HG02763 (cell line): ENCODE results near the gene STRA8.

Experiments used
- ATAC-seq: cut with Tn5 transposase; IDR thresholded peaks from one replicate; pipeline ENCODE4 v1.9.1; 2021; ENCODE audit warnings: mild to moderate bottlenecking, moderate library complexity; ENCODE audit not compliant: unreplicated experiment

Gene STRA8

GRCh38 chr7:135262623-135263320 lies 29.1 kb downstream of the STRA8 start:
- no peak for ATAC-seq

DNA sequence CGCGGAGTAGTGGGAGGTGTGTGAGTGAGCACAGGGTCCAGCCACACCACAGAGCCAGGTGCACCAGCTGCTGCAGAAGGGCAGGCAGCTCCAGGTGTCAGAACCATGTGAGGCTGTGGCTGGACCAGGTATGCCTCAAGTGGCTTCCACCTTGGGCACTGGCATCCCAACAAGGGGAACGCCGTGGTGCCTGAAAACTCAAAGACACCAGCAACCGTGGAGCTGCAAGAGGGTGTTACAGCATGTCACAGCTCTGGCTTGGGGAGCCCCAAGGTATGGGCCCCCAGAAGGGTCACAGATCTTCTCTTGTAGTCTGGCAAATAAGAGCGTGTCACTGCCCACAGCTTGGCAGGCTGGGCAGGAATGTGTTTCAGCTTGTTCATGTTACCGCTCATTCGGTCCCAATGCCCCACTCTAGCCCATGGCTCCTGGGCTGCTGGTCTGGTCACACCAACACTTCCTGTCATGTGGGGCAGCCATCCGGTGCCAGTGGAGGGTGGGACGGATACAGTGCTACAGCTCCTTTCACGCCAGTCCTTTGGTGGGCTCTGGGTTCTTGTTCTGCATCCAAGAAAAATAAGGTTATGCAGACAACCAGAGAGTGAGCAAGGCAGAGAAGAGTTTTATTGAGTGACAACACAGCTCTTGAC lies 29.8 kb downstream of the STRA8 start:
- ATAC-seq = no peak

DNA sequence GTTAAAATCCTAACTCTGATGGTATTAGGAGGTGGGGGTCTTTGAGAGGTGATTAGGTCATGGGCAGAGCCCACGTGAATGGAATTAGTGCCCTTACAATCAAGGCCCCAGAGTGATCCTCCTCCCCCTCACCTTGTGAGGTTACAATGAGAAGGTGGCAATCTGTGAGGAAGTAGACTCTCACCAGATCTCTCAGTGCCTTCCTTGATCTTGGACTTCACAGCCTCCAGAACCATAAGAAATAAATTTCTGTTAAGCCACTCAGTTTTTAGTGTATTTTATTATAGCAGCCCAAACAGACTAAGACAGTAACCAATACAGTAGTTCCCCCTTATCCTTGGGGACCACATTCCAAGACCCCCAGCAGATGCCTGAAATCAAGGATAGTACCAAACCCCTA lies 32.0 kb downstream of the STRA8 start:
- ATAC-seq = no peak

DNA sequence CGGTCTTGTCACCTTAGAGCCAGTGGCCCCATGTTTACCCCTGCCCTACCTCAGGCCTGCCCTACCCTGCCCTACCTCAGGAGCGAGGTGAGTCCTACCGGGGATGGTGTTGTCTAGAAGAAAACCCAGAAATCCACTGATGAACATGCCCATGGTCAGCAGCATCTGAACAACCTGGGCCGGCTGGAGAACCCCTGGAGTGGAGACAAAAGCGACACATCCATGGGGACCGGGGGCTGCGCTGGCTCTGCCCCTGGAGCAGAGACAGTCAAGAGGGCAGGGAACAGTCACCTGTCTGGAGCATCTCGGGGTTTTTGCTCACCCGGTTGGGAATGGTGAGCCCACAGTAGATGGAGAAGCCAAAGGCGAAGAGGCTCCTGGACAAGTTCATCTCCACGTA lies 36.3 kb downstream of the STRA8 start:
- no peak for ATAC-seq

- no peak for ATAC-seq
Observed at GRCh38 chr7:135270577-135271254, 37.1 kb downstream of the STRA8 start.

GRCh38 chr7:135271255-135271615 lies 37.6 kb downstream of the STRA8 start:
- ATAC-seq = no peak

DNA sequence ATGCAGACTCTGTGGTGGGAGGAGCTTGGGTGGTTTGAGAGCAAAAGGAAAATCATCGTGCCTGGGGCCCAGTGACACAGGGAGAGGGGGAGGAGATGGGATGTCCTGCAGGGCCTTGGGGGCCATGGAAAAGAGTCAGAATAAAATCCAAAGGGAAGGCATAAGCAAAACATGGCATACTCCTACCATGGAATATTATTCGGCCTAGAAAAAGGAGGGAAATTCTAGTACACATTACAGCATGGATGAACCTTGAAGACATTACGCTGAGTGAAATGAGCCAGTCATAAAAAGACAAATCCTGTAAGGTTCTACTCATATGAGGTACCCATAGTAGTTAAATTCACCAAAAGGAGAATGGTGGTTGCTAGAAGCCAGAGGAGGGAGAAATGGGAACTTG lies 38.7 kb downstream of the STRA8 start:
- no peak for ATAC-seq

DNA sequence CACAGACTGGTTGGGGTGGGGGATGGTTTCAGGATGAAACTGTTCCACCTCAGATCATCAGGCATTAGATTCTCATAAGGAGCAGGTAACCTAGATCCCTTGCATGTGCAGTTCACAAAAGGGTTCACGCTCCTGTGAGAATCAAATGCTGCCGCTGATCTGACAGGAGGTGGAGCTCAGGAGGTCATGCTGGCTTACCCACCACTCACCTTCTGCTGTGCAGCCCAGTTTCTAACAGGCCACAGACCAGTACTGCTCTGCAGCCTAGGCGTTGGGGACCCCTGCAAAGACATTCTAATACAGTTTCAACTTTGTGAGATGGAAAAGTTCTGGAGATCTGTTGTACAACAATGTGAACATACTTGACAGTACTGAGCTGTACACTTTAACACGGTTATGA lies 39.9 kb downstream of the STRA8 start:
- no peak for ATAC-seq

- peak; percentile 71 for ATAC-seq
Observed at GRCh38 chr7:135274495-135275268, 41.0 kb downstream of the STRA8 start.

GRCh38 chr7:135275971-135276580 lies 42.4 kb downstream of the STRA8 start:
- ATAC-seq = no peak

DNA sequence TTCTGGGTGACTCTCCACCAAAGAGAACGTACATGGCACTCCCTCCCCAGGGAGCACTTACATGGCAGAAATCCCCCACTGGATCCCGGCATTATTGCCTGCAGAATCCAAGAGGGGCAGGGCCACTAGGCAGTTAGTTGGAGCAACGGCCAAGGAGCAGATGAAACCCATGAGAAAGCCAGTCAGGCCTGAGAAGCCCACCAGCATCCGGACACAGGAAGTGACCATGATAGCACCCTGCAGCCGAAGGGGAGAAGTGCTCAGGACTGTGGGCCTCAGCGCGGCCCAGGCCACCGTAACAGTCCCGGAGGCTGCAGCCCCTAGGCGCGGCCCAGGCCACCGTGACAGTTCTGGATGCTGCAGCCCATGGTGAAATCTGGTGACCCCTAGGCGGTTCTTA lies 43.5 kb downstream of the STRA8 start:
- no peak for ATAC-seq

DNA sequence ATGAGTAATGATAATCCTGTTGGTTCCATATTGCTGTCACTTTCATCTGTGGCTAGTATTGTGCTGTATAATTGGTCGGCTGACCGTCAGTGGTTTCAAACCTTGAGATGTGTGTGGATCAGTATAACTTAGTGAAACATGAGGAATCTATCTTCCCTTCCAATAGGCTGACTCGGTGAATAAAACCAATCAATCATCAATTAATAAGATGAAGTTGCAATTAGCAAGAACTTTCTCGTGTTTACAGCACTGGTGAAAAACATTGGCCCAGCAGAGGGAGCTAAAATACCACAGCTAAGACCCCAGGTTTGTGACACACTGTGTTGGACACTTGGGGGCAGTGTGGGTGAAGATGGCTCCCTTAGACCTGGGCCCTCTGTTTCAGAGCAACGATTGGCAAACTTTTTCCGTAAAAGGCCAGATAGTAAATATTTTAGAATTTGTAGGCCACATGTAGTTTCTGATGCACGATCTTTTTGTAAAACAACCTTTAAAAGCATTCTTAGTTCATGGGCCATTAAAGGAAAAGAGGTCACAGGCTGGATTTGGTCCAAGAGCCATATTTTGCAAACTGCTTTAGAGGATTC lies 47.8 kb downstream of the STRA8 start:
- peak; percentile 92 for ATAC-seq

GRCh38 chr7:135282561-135283254 lies 49.1 kb downstream of the STRA8 start:
- no peak for ATAC-seq

DNA sequence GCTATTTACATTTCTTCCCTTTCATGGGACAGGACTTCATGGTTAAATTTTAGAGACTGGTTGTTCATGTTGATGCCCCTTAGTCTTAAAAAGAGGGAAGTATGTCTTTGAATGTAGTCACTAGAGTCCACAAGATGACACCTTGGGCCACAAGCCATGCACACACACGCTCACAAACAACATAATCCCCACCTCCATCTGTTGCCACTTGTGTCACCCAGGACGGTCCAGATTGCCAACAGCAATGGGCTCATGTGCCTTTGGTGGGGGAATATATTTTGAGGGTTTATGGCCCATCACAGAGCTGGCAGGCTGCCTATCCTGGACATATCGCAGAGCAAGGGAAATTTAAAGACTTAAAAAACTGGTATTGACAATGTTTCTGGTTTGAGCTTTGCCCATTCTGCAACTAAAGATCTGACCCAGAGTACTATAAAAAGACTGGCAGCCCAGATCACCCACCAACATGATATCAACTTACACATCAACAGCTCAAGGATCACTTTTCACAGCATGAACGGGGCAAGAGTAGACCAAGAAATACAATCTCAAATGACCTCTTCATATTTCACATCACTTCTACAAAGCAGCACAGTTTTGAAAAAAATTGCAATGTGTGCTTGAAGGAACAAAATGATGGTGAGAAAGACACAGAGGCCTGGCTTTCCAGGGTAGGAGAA lies 50.5 kb downstream of the STRA8 start:
- no peak for ATAC-seq

GRCh38 chr7:135285547-135286233 lies 52.1 kb downstream of the STRA8 start:
- ATAC-seq = no peak

DNA sequence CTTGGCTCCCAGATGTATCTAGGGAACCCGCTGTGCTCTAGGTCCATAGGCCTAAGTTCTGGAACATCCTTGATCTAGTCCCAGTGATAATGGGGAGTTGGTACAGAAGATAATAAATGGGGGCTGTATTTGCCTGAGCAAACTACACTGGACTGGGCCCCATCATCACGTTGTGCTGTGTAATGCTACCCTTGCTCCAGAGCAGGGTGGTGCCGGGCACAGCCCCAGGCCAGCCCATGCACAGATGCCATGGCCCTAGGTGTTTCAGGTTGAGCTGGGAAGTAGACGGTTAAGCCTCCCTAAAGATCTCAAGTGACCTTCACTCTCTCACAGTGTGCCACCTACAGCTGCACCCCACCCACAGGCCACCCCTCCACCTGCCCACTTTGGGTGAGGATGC lies 53.2 kb downstream of the STRA8 start:
- ATAC-seq = no peak

GRCh38 chr7:135290594-135290993 lies 57.0 kb downstream of the STRA8 start:
- ATAC-seq = no peak

- ATAC-seq = no peak
Observed at GRCh38 chr7:135291809-135292253, 58.2 kb downstream of the STRA8 start.

- no peak for ATAC-seq
Observed at GRCh38 chr7:135299235-135299634, 65.6 kb downstream of the STRA8 start.
